Lower leg skin (tissue), 3 donors: Measurements from ENCODE around the gene FGF21.

Experiments used
- CTCF ChIP-seq, 3 donors: fragments of 450-650 bp; IDR thresholded peaks; one replicate each; pipeline ENCODE4 v1.5.1; 2016; ENCODE audit warnings: antibody characterized with exemption in 3 of 3, mild to moderate bottlenecking in 3 of 3, moderate library complexity in 2 of 3
- POLR2A ChIP-seq, 2 donors: fragments of 450-650 bp; IDR thresholded peaks; one replicate each; pipeline ENCODE4 v1.6.1; 2016 to 2017; ENCODE audit warnings: antibody characterized with exemption in 2 of 2, mild to moderate bottlenecking in 1 of 2, moderate library complexity in 1 of 2

GRCh38 chr19:48734625-48735024, 20.7 kb upstream of the FGF21 start:
- no peak for TF ChIP-seq POLR2A (IDR thresholded peaks at IDR 0.05)
- TF ChIP-seq CTCF (IDR thresholded peaks at IDR 0.05), result no peak
